Common myeloid progenitor, CD34-positive (primary cell): Measurements from ENCODE around the gene DOCK10.

ENCODE experiments used
- CTCF ChIA-PET: fragments of 350-600 bp; sonication (Branson Sonifier 250); formaldehyde crosslinking; loops from one replicate; lab custom pipeline; 2021; ENCODE audit warnings: antibody characterized with exemption; lab: Charles Lee
- POLR2A ChIA-PET: fragments of 350-600 bp; sonication (Branson Sonifier 250); formaldehyde crosslinking; loops from one replicate; lab custom pipeline; 2021; ENCODE audit warnings: antibody characterized with exemption; lab: Charles Lee
- DNase-seq, 3 donors: peaks; one replicate each; pipeline versions ENCODE4 v3.0.0 to v3.0.0-alpha.2; 2013
- H3K27ac ChIP-seq, 2 experiments: 1 replicate in 1 of 2; 2 replicates in 1 of 2; pipeline ENCODE4 v1.7.0; 2013; ENCODE audit warnings: inconsistent platforms in 2 of 2, low read length in 2 of 2, mild to moderate bottlenecking in 2 of 2, low read depth in 1 of 2, moderate library complexity in 1 of 2; ENCODE audit not compliant: severe bottlenecking in 2 of 2, insufficient read depth in 1 of 2, poor library complexity in 1 of 2
- H3K27me3 ChIP-seq, 5 experiments: replicated peaks in 2 of 5; 1 replicate in 3 of 5; 2 replicates in 2 of 5; pipeline versions ENCODE4 v1.6.1 to v1.7.0; 2013; ENCODE audit warnings: low read length in 4 of 5, mild to moderate bottlenecking in 2 of 5, moderate library complexity in 2 of 5, inconsistent platforms in 1 of 5; ENCODE audit not compliant: insufficient read depth in 5 of 5, control insufficient read depth in 4 of 5
- H3K36me3 ChIP-seq, 4 experiments: 1 replicate in 2 of 4; 2 replicates in 2 of 4; pipeline versions ENCODE4 v1.6.1 to v1.7.0; 2013; ENCODE audit warnings: low read length in 3 of 4, control low read depth in 1 of 4, mild to moderate bottlenecking in 1 of 4; ENCODE audit not compliant: control insufficient read depth in 4 of 4, insufficient read depth in 4 of 4
- H3K4me1 ChIP-seq, 4 experiments: 1 replicate in 3 of 4; 2 replicates in 1 of 4; pipeline versions ENCODE4 v1.6.1 to v1.7.1; 2013; ENCODE audit warnings: low read length in 3 of 4, mild to moderate bottlenecking in 3 of 4, control low read depth in 1 of 4, inconsistent platforms in 1 of 4, moderate library complexity in 1 of 4; ENCODE audit not compliant: control insufficient read depth in 4 of 4, insufficient read depth in 4 of 4; ENCODE audit errors: control extremely low read depth in 1 of 4
- H3K4me3 ChIP-seq, 7 experiments: 1 replicate in 4 of 7; 2 replicates in 3 of 7; pipeline versions ENCODE4 v1.5.1 to v1.7.0; 2013; ENCODE audit warnings: mild to moderate bottlenecking in 7 of 7, low read length in 6 of 7, moderate library complexity in 6 of 7, inconsistent platforms in 2 of 7, low read depth in 2 of 7, control low read depth in 1 of 7; ENCODE audit not compliant: insufficient read depth in 4 of 7, control insufficient read depth in 1 of 7; ENCODE audit errors: extremely low read depth in 1 of 7
- H3K9me3 ChIP-seq, 5 experiments: 1 replicate in 4 of 5; 2 replicates in 1 of 5; pipeline versions ENCODE4 v1.6.1 to v1.7.1; 2013; ENCODE audit warnings: low read length in 4 of 5, mild to moderate bottlenecking in 2 of 5, inconsistent platforms in 1 of 5, low read depth in 1 of 5, moderate library complexity in 1 of 5; ENCODE audit not compliant: control insufficient read depth in 4 of 5, insufficient read depth in 2 of 5; ENCODE audit errors: control extremely low read depth in 1 of 5
- WGBS: methylation state at CpG from one replicate; pipeline ENCODE4 v1.1.5; 2013; ENCODE audit not compliant: insufficient coverage; 5-methylcytosine and 5-hydroxymethylcytosine counted together

The DOCK10 gene

DNA sequence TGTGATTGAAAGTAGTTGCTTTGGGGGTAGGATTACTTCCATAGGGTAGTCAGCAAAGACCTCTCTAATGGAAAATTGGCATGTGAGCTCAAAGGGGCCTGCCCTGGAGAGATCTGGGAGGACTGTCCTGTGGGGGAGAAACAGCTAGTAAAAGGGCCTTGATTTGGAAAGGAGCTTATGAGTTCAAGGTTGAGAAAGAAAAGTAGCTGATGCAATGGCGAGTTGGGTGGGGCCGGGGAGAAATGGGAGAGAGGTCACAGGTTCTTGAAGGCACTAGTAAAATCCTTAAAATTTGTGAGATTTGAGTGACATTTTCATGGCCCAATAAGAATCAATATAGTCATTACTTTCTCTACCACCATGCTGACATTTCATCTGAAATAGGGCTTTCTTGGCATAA is 244.1 kb downstream of the DOCK10 start:
- H3K9me3 ChIP-seq: no peaks in the 10 kb centered on the region
- H3K4me1 ChIP-seq: no peaks in the 10 kb centered on the region
- ChIA-PET POLR2A (no interaction called here), CTCF (interaction anchor here (1.4 kb wide), 1 partner anchor 9 kb away, joined by 3 read pairs; no protein-coding TSS in a partner anchor)
- no peak overlapping the region for H3K4me3 ChIP-seq
- H3K27ac ChIP-seq: no peak overlapping the region
- DNase-seq: no peak
- WGBS: no CpG with 5 or more reads among the region's 2 CpGs
- peaks cover 26 to 92% (median 44%) of the 10 kb centered on the region in 4 experiments for H3K36me3 ChIP-seq
- no peaks in the 10 kb centered on the region for H3K27me3 ChIP-seq

DNA sequence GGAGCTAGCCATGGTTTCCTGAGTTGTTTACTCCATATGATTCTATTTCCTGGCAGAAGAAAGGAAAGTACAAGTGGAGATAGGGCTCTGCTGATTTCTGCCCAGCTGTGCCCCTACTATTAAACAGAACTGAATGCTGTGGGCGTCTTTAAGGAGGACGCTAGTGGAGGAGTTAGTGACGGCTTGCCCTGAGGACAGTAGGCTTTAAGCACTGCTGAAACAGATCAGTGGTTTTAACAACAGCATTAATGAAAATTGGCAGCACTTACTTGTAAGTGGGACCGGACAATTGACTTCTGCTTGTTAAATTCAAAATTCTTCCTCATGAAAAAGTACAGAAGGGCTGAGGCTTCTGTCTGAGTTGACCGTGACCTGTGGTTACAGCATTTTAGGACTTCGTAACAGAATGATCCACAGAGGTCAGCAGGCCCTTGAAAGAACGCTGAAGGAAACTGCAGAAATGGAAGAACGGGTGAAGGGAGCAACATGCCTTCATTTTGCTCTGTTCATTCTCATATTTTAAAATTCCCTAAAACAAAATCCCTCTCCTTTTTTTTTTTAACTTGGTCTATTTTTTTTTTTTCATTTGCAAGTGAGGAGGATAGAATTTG is 245.5 kb downstream of the DOCK10 start:
- Histone ChIP-seq H3K36me3 (peaks cover 26 to 85% (median 43%) of the 10 kb centered on the region in 4 experiments), H3K4me1 (no peaks in the 10 kb centered on the region), H3K27me3 (no peaks in the 10 kb centered on the region), H3K9me3 (no peaks in the 10 kb centered on the region), H3K4me3 (no peak overlapping the region), H3K27ac (no peak overlapping the region)
- 96% methylated on average over 7 of the region's 8 CpGs for WGBS
- no peak for DNase-seq
- ChIA-PET CTCF (no interaction called here), POLR2A (no interaction called here)

DNA sequence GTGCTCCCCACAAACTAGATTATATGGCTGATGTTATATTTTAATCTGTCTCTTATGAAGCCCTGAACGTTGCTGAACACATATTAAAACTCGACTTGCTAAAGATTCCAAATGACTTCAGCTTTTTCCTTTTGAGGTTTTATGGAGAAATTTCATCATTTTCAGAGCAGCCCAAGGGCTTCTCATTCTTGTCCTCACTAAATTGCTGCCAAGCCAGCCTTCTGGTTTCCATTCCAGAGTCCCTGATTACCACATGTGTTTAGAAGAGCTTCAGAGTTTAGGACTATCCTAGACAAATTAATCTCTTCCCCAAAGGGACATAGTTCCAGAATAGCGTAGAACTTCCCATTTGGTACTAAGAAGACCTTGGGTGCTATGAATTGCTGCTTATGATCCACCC is 248.3 kb downstream of the DOCK10 start:
- CTCF ChIA-PET: no interaction called here
- WGBS: 95% methylated on average over 3 of the region's 3 CpGs
- peaks cover 27 to 64% (median 38%) of the 10 kb centered on the region in 4 experiments for H3K36me3 ChIP-seq
- DNase-seq: no peak
- no peaks in the 10 kb centered on the region for H3K4me1 ChIP-seq
- H3K27ac ChIP-seq: no peak overlapping the region
- no peaks in the 10 kb centered on the region for H3K9me3 ChIP-seq
- no peak overlapping the region for H3K4me3 ChIP-seq
- H3K27me3 ChIP-seq: no peaks in the 10 kb centered on the region
- POLR2A ChIA-PET: no interaction called here

DNA sequence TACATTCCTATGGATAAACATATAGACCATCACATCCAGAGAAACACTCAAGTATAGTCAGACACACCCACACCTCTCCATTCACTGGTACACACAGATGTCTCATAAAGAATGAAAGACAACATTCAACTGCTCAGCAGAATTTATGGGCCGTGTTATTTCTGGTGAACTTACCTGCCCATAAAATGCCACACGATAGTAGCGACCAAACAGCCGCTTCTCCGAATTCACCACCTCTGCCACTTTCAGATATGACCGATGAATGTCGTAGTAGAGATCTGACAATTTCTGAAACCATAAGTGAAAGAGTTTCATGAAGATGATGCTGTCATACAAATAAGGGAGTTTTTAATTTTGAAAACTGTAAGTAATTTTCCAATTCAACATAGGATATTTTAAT is 255.4 kb downstream of the DOCK10 start:
- Histone ChIP-seq H3K27me3 (no peaks in the 10 kb centered on the region), H3K4me3 (no peak overlapping the region), H3K4me1 (no peaks in the 10 kb centered on the region), H3K27ac (no peak overlapping the region), H3K9me3 (no peaks in the 10 kb centered on the region), H3K36me3 (peaks cover 15 to 51% (median 30%) of the 10 kb centered on the region in 4 experiments)
- no peak for DNase-seq
- 100% methylated on average over 5 of the region's 7 CpGs for WGBS
- CTCF ChIA-PET: no interaction called here
- POLR2A ChIA-PET: no interaction called here

DNA sequence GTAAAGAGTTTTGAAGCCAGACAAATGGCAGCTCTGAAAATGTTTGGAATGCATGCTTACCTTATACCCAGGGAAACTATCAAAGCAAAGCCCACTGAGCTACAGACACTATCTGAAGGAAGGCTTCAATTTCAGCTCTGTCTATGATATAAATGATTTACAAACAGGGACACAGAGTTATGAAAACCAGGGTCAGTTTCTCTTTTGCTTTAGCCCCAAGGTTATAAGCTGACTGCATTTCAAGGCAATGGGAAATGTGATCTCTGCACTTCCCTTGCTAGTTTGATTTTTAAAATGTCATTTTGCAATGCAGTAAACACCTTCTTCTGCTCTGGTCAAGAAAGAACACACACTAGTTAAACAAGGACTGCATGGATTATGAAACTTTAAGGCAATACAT is 260.9 kb downstream of the DOCK10 start:
- no peak overlapping the region for H3K27ac ChIP-seq
- CTCF ChIA-PET: interaction anchor here (0.7 to 1.5 kb wide), 5 partner anchors 9 to 426 kb away, joined by 3 to 4 read pairs (median 3); no protein-coding TSS in a partner anchor
- POLR2A ChIA-PET: no interaction called here
- no peak for DNase-seq
- H3K4me3 ChIP-seq: no peak overlapping the region
- H3K36me3 ChIP-seq: peaks cover 4 to 26% (median 18%) of the 10 kb centered on the region in 4 experiments
- H3K9me3 ChIP-seq: no peaks in the 10 kb centered on the region
- no peaks in the 10 kb centered on the region for H3K27me3 ChIP-seq
- H3K4me1 ChIP-seq: no peaks in the 10 kb centered on the region

DNA sequence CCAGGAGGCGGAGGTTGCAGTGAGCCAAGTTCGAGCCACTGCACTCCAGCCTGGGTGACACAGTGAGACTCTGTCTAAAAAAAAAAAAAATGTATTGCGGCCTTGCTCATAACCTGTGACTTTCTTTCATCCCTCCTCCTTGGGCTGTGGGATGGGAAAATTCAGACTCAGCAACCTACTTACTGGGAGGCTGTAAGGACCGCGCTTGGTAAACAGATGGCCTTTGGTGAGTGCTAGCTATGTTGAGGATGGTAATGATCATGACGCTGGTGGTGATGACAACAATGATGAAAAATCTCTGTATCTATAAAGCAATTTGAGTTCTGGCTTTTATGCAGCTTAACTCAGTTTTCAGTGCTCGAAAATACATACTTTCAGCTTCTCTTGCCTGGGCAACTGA is 261.4 kb downstream of the DOCK10 start:
- POLR2A ChIA-PET: interaction anchor here (0.7 kb wide), 1 partner anchor 19 kb away, joined by 3 read pairs; no protein-coding TSS in a partner anchor
- H3K36me3 ChIP-seq: peaks cover 2 to 22% (median 16%) of the 10 kb centered on the region in 4 experiments

DNA sequence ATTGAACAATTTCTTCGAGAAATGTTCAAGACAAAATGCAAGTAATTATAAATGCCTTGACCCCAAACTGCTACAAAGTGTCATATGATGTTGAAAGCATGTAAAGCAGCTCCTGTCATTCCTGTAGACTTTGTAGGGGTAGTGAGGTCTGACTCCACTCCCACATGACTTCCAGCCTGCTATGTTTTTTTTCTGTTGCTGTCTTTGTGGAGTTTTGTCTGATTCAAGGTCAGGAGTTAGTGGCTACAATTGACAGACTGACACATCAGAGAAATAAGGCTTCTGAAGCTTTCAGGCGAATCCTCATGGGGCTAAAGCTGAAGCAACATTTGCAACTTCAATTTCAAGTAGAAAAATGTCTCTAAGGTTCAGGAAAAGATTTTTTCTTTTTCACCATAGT is 262.2 kb downstream of the DOCK10 start:
- CTCF ChIA-PET: interaction anchor here (1.4 kb wide), 1 partner anchor 10 kb away, joined by 3 read pairs; no protein-coding TSS in a partner anchor

More for the DNA sequence above, 261.4 kb downstream of the DOCK10 start:
- H3K27ac ChIP-seq: no peak overlapping the region
- no peaks in the 10 kb centered on the region for H3K9me3 ChIP-seq
- H3K27me3 ChIP-seq: no peaks in the 10 kb centered on the region
- H3K4me3 ChIP-seq: no peak overlapping the region
- no peak for DNase-seq
- CTCF ChIA-PET: interaction anchor here (0.7 to 1.5 kb wide), 5 partner anchors 10 to 425 kb away, joined by 3 to 4 read pairs (median 3); no protein-coding TSS in a partner anchor
- no peaks in the 10 kb centered on the region for H3K4me1 ChIP-seq
- 100% methylated on average over 4 of the region's 7 CpGs for WGBS

More for the DNA sequence above, 262.2 kb downstream of the DOCK10 start:
- no peak overlapping the region for H3K27ac ChIP-seq
- H3K4me1 ChIP-seq: no peaks in the 10 kb centered on the region
- H3K36me3 ChIP-seq: peaks cover 2 to 23% (median 15%) of the 10 kb centered on the region in 4 experiments
- WGBS: no CpG with 5 or more reads among the region's 2 CpGs
- no peak overlapping the region for H3K4me3 ChIP-seq
- no peaks in the 10 kb centered on the region for H3K9me3 ChIP-seq
- POLR2A ChIA-PET: interaction anchor here (0.7 kb wide), 1 partner anchor 18 kb away, joined by 3 read pairs; no protein-coding TSS in a partner anchor
- H3K27me3 ChIP-seq: no peaks in the 10 kb centered on the region
- DNase-seq: no peak
